HG03139 (cell line): ENCODE results near the gene TLNRD1.

Experiments
- ATAC-seq: cut with Tn5 transposase; IDR thresholded peaks from one replicate; pipeline ENCODE4 v1.9.1; 2021; ENCODE audit not compliant: unreplicated experiment

The TLNRD1 gene

GRCh38 chr15:81001152-81002008 is 657 bp downstream of the TLNRD1 start:
- ATAC-seq: peak; percentile 29

- ATAC-seq: no peak
Observed at GRCh38 chr15:81002009-81002330, 1.2 kb downstream of the TLNRD1 start.

GRCh38 chr15:81002331-81003096 is 1.8 kb downstream of the TLNRD1 start:
- no peak for ATAC-seq

- no peak for ATAC-seq
Observed at GRCh38 chr15:81003097-81003350, 2.3 kb downstream of the TLNRD1 start.

GRCh38 chr15:81006124-81006523 is 5.4 kb downstream of the TLNRD1 start:
- no peak for ATAC-seq

GRCh38 chr15:81007428-81008064 is 6.8 kb downstream of the TLNRD1 start:
- no peak for ATAC-seq

- ATAC-seq: no peak
Observed at GRCh38 chr15:81008312-81008711, 7.6 kb downstream of the TLNRD1 start.

GRCh38 chr15:81010086-81010485 is 9.4 kb downstream of the TLNRD1 start:
- no peak for ATAC-seq

GRCh38 chr15:81011593-81011992 is 10.9 kb downstream of the TLNRD1 start:
- no peak for ATAC-seq

GRCh38 chr15:81012588-81012987 is 11.9 kb downstream of the TLNRD1 start:
- ATAC-seq: no peak

GRCh38 chr15:81013396-81013929 is 12.7 kb downstream of the TLNRD1 start:
- ATAC-seq: no peak

GRCh38 chr15:81014446-81015093 is 13.8 kb downstream of the TLNRD1 start:
- ATAC-seq: no peak

GRCh38 chr15:81015621-81016488 is 15.1 kb downstream of the TLNRD1 start:
- no peak for ATAC-seq

GRCh38 chr15:81016489-81017068 is 15.9 kb downstream of the TLNRD1 start:
- ATAC-seq: no peak

- no peak for ATAC-seq
Observed at GRCh38 chr15:81018197-81018596, 17.5 kb downstream of the TLNRD1 start.

GRCh38 chr15:81021321-81021720 is 20.6 kb downstream of the TLNRD1 start:
- no peak for ATAC-seq

- ATAC-seq: peak; percentile 83
Observed at GRCh38 chr15:81023483-81024264, 23.0 kb downstream of the TLNRD1 start.

- ATAC-seq: no peak
Observed at GRCh38 chr15:81024265-81024872, 23.6 kb downstream of the TLNRD1 start.

- ATAC-seq: no peak
Observed at GRCh38 chr15:81024936-81025335, 24.2 kb downstream of the TLNRD1 start.
